ENCODE results near the gene RETN.

Gene RETN

GRCh38 chr19:7706188-7706954 lies 37.5 kb downstream of the RETN start:
- DNase-seq (ENCODE audit: low spot score), result no peak

- DNase-seq (ENCODE audit: low spot score), result no peak
Measured at GRCh38 chr19:7706955-7707456, 38.2 kb downstream of the RETN start.

GRCh38 chr19:7709932-7710460 lies 41.1 kb downstream of the RETN start:
- DNase-seq (ENCODE audit: low spot score), result no peak

- DNase-seq (ENCODE audit: low spot score), result no peak
Measured at GRCh38 chr19:7710616-7711015, 41.8 kb downstream of the RETN start.

- no peak for DNase-seq (ENCODE audit: low spot score)
Measured at GRCh38 chr19:7715671-7716070, 46.8 kb downstream of the RETN start.

GRCh38 chr19:7716762-7717161 lies 47.9 kb downstream of the RETN start:
- no peak for DNase-seq (ENCODE audit: low spot score)

- no peak for DNase-seq (ENCODE audit: low spot score)
Measured at GRCh38 chr19:7718668-7719067, 49.8 kb downstream of the RETN start.
